Vagina (tissue), 2 donors: ENCODE measurements around the gene DNAJB8. TPM values are rescaled to one million over a fixed set of nuclear protein-coding genes. Genes with fewer than 3 reads are reported as not detected.
A peak's percentile ranks its signal among the peaks of the same experiment; 100 is the strongest.

Source experiments
- DNase-seq, 2 donors: peaks; one replicate each; pipeline ENCODE4 v3.0.0-alpha.2; 2017; ENCODE audit errors: extremely low spot score in 2 of 2
- H3K27ac ChIP-seq: fragments of 200-600 bp; sonication (generic); one replicate; pipeline ENCODE4 v1.5.1; 2019
- H3K27me3 ChIP-seq: fragments of 200-600 bp; sonication (generic); one replicate; pipeline ENCODE4 v1.5.1; 2019
- H3K36me3 ChIP-seq, 2 donors: fragments of 200-600 bp; sonication (generic); one replicate each; pipeline ENCODE4 v1.5.1; 2017 to 2019
- H3K4me1 ChIP-seq: fragments of 200-600 bp; sonication (generic); one replicate; pipeline ENCODE4 v1.5.1; 2019
- H3K4me3 ChIP-seq, 2 donors: fragments of 200-600 bp; sonication (generic); 1 replicate in 1 of 2; 2 replicates in 1 of 2; pipeline ENCODE4 v1.5.1; 2016 to 2019
- H3K9me3 ChIP-seq: fragments of 200-600 bp; sonication (generic); one replicate; pipeline ENCODE4 v1.5.1; 2019
- POLR2A ChIP-seq, 2 donors: fragments of 450-650 bp; IDR thresholded peaks; one replicate each; pipeline ENCODE4 v1.6.1; 2017; ENCODE audit warnings: antibody characterized with exemption in 2 of 2, mild to moderate bottlenecking in 2 of 2, moderate library complexity in 2 of 2
- POLR2AphosphoS5 ChIP-seq, 2 donors: sonication (generic); formaldehyde crosslinking; IDR thresholded peaks; one replicate each; pipeline ENCODE4 v1.9.0; 2017; ENCODE audit warnings: antibody characterized with exemption in 2 of 2, mild to moderate bottlenecking in 2 of 2, low read depth in 1 of 2; ENCODE audit not compliant: insufficient read depth in 1 of 2
- intact Hi-C: fragments of 100-400 bp; cut with DNase I; formaldehyde crosslinking; loops from one replicate; pipeline ENCODE4 v1.15.1; 2023
- total RNA-seq: library from RNA; depleted of rRNA; stranded (reverse); fragments of >200 nt; gene quantifications from one replicate; pipeline ENCODE4 v1.2.3, GENCODE V29; 2016
- TF ChIP-seq, protein P1 (sequence below), 3 experiments: fragments of 450-650 bp in 2 of 3; fragments of 200-600 bp in 1 of 3; sonication (generic) in 1 of 3; IDR thresholded peaks; one replicate each; pipeline ENCODE4 v1.5.1; 2017 to 2019; ENCODE audit warnings: antibody characterized with exemption in 3 of 3, mild to moderate bottlenecking in 2 of 3, moderate library complexity in 2 of 3

The DNAJB8 gene
- total RNA-seq, 1 donor from 2014 or later = not detected

DNA sequence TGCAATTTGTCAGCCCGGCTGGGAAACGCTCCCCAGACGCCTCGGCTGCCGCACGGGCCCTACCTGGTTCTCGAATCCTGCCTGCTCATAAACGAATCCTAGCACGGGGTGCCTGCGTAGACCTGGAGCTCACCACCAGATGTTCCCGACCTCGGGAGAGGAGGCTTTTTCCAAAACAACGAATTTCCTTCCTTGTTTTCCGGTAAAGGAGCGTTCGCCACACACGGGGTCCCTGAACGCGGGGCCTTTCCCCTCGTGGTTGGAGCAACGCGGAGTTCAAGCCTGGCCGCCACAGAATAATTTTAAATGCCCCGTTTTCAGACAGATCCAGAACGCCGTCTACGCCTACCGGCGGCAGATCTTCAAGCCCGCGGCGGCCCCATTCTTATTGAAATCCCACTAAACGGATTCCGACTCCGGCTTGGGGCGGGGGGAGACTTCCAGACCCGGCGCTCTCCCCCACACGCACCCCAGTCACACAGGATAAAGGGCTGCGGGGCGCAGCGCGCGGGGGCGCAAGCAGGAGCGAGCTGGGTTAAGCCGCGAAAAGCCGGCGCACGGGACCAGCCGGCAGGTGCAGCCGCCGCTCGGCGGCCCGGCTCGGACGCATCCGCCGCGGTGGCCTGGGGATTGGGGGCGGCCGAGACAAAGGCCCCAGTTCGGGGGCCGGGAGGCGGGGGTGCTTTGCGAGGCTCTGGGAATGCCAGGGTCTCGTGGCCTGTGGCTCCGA, 25.4 kb upstream of the DNAJB8 start:
- H3K4me1 ChIP-seq = peaks cover 66% of the 10 kb centered on the region
- H3K4me3 ChIP-seq = peak overlapping the region; percentile 83
- intact Hi-C loops = loop anchor here (10.0 kb wide), 1 partner anchor 407 kb away; no protein-coding TSS in a partner anchor
- H3K27ac ChIP-seq = peak overlapping the region; percentile 95
- TF ChIP-seq, protein P1, sequence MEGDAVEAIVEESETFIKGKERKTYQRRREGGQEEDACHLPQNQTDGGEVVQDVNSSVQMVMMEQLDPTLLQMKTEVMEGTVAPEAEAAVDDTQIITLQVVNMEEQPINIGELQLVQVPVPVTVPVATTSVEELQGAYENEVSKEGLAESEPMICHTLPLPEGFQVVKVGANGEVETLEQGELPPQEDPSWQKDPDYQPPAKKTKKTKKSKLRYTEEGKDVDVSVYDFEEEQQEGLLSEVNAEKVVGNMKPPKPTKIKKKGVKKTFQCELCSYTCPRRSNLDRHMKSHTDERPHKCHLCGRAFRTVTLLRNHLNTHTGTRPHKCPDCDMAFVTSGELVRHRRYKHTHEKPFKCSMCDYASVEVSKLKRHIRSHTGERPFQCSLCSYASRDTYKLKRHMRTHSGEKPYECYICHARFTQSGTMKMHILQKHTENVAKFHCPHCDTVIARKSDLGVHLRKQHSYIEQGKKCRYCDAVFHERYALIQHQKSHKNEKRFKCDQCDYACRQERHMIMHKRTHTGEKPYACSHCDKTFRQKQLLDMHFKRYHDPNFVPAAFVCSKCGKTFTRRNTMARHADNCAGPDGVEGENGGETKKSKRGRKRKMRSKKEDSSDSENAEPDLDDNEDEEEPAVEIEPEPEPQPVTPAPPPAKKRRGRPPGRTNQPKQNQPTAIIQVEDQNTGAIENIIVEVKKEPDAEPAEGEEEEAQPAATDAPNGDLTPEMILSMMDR (IDR thresholded peaks at IDR 0.05) = no peak
- peak in 1 of 2 donors; percentile 61 for TF ChIP-seq POLR2AphosphoS5 (IDR thresholded peaks at IDR 0.05; ENCODE audit: insufficient read depth in 1 of 2, low read depth in 1 of 2)
- no peaks in the 10 kb centered on the region for H3K27me3 ChIP-seq
- no peaks in the 10 kb centered on the region for H3K36me3 ChIP-seq
- DNase-seq = no peak
- no peaks in the 10 kb centered on the region for H3K9me3 ChIP-seq

DNA sequence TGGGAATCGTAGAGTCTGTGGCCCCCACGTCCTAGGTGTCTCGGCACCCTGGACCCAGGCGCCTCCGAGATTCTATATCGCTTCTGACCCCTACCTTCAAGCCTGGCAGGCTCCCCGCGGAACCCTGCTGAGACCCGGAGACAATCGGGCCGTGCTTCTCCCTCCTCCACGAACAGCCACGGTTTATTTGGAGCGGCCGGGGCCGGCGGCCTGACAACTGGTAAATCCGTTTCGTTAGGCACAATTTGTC, 24.9 kb upstream of the DNAJB8 start:
- Histone ChIP-seq H3K9me3 (no peaks in the 10 kb centered on the region), H3K36me3 (no peaks in the 10 kb centered on the region), H3K27ac (peak overlapping the region; percentile 95), H3K4me3 (peak overlapping the region; percentile 83), H3K4me1 (peaks cover 66% of the 10 kb centered on the region), H3K27me3 (no peaks in the 10 kb centered on the region)
- TF ChIP-seq, protein P1 (IDR thresholded peaks at IDR 0.05) = no peak
- no peak for TF ChIP-seq POLR2A (IDR thresholded peaks at IDR 0.05)
- no peak for TF ChIP-seq POLR2AphosphoS5 (IDR thresholded peaks at IDR 0.05; ENCODE audit: insufficient read depth in 1 of 2, low read depth in 1 of 2)
- DNase-seq = peak in 1 of 2 donors; percentile 85
- intact Hi-C loops = loop anchor here (10.0 kb wide), 1 partner anchor 407 kb away; no protein-coding TSS in a partner anchor

DNA sequence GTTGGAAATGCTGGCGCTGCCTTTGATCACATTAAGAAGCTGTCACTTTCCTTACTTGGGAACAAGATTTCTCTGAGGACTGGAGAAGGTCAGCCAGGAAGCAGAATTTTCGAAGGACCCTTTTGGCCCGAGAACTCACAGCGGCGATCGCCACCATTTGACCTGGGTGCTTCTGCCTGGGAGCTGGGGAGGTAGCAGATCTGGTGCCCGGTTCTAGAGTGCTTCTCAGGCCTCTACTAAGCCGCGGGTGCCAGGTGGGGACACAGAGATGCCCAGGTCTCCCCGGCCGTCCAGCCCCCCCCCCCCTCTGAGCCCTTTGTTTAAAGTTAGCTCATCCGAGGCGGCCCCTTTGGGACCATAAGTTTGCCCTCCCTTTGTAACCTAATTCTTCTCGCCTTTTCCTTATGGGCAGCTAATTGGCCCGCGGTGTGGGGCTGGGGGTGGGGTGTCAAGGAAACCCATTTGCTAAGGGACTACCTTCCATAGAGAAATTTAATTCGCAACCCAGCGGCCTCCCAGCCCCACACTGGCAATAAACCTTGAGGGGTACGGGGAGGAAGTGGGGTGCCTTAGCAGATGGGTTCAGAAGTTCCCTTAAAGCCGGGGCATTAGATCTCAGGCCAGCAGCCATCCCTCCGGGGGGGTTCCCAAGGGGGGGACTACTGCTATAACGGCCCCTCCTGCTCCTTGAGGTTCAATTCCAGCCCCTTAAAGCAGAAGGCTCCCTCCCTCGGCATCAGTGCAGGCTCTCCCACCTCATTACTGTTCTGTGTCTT, 24.4 kb upstream of the DNAJB8 start:
- Histone ChIP-seq H3K36me3 (no peaks in the 10 kb centered on the region), H3K4me3 (peak overlapping the region; percentile 83), H3K27ac (peak overlapping the region; percentile 95), H3K27me3 (no peaks in the 10 kb centered on the region), H3K9me3 (no peaks in the 10 kb centered on the region), H3K4me1 (peaks cover 70% of the 10 kb centered on the region)
- TF ChIP-seq, protein P1 (IDR thresholded peaks at IDR 0.05) = no peak
- TF ChIP-seq POLR2AphosphoS5 (IDR thresholded peaks at IDR 0.05; ENCODE audit: insufficient read depth in 1 of 2, low read depth in 1 of 2) (no peak), POLR2A (IDR thresholded peaks at IDR 0.05) (no peak)
- intact Hi-C loops = loop anchor here (10.0 kb wide), 1 partner anchor 406 kb away; no protein-coding TSS in a partner anchor
- DNase-seq = peak in 1 of 2 donors; percentile 87

DNA sequence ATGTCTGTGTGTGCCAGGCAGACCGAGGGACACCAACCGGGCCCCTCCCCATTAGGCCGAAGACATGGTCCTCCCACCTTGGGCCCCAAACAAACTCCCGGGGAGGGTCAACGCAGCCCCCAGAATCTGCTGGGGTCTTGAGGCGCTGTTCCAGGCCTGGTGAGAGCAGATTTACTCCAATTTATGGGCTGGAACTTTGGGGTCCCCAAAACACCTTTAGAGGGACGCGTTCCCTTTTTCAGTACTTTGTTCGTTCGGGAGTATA, 23.9 kb upstream of the DNAJB8 start:
- Histone ChIP-seq H3K36me3 (no peaks in the 10 kb centered on the region), H3K4me1 (peaks cover 75% of the 10 kb centered on the region), H3K4me3 (peak overlapping the region; percentile 83), H3K27me3 (no peaks in the 10 kb centered on the region), H3K27ac (peak overlapping the region; percentile 95), H3K9me3 (no peaks in the 10 kb centered on the region)
- TF ChIP-seq POLR2A (IDR thresholded peaks at IDR 0.05) (no peak), POLR2AphosphoS5 (IDR thresholded peaks at IDR 0.05; ENCODE audit: insufficient read depth in 1 of 2, low read depth in 1 of 2) (no peak)
- TF ChIP-seq, protein P1 (IDR thresholded peaks at IDR 0.05) = no peak
- intact Hi-C loops = loop anchor here (10.0 kb wide), 1 partner anchor 406 kb away; no protein-coding TSS in a partner anchor
- no peak for DNase-seq
